Islet precursor cell (in vitro differentiated cells): ENCODE results near the gene FBLN2.
"Not testable (repeated sequence)": the region's sequence is repeated elsewhere in the genome, so short reads cannot be mapped to it uniquely, and the experiment has no call there.

Experiments
- DNase-seq: peaks from one replicate; pipeline ENCODE4 v3.0.0-alpha.2; 2018

The FBLN2 gene

GRCh38 chr3:13548696-13549622 lies at the start of gene FBLN2:
TSS of gene FBLN2 (plus strand) at chr3:13549125. CDS start at chr3:13570356, 21,231 bp downstream.
- peak; percentile 87 for DNase-seq

- DNase-seq, result not testable (repeated sequence)
These were observed 49.7 kb upstream of the FBLN2 start for GRCh38 chr3:13499246-13499645.

GRCh38 chr3:13500133-13500885 lies 48.6 kb upstream of the FBLN2 start:
- DNase-seq, result peak; percentile 63

- no peak for DNase-seq
These were observed 47.9 kb upstream of the FBLN2 start for GRCh38 chr3:13501056-13501455.

GRCh38 chr3:13501521-13501920 lies 47.4 kb upstream of the FBLN2 start:
- DNase-seq, result no peak

GRCh38 chr3:13501958-13502790 lies 46.8 kb upstream of the FBLN2 start:
- DNase-seq, result no peak

- DNase-seq, result no peak
These were observed 46.2 kb upstream of the FBLN2 start for GRCh38 chr3:13502791-13503060.

- peak; percentile 79 for DNase-seq
These were observed 44.6 kb upstream of the FBLN2 start for GRCh38 chr3:13504161-13504831.

- no peak for DNase-seq
These were observed 43.5 kb upstream of the FBLN2 start for GRCh38 chr3:13505147-13506130.

GRCh38 chr3:13506239-13506638 lies 42.7 kb upstream of the FBLN2 start:
- no peak for DNase-seq

GRCh38 chr3:13506680-13507079 lies 42.2 kb upstream of the FBLN2 start:
- DNase-seq, result no peak

- no peak for DNase-seq
These were observed 41.7 kb upstream of the FBLN2 start for GRCh38 chr3:13507247-13507569.

GRCh38 chr3:13507570-13508339 lies 41.2 kb upstream of the FBLN2 start:
- DNase-seq, result peak; percentile 77

- no peak for DNase-seq
These were observed 40.4 kb upstream of the FBLN2 start for GRCh38 chr3:13508496-13508895.

GRCh38 chr3:13509059-13509815 lies 39.7 kb upstream of the FBLN2 start:
- peak; percentile 59 for DNase-seq

GRCh38 chr3:13509816-13510192 lies 39.1 kb upstream of the FBLN2 start:
- no peak for DNase-seq

- DNase-seq, result no peak
These were observed 36.5 kb upstream of the FBLN2 start for GRCh38 chr3:13512451-13512850.

GRCh38 chr3:13513051-13513912 lies 35.6 kb upstream of the FBLN2 start:
- peak; percentile 82 for DNase-seq

- no peak for DNase-seq
These were observed 34.9 kb upstream of the FBLN2 start for GRCh38 chr3:13513913-13514517.
